ENCODE measurements around the gene NSG1. TPM values are rescaled to one million over a fixed set of nuclear protein-coding genes. Genes with fewer than 3 reads are reported as not detected.

The NSG1 gene
- total RNA-seq, 3 donors from 2014 or later (not counting 1 experiment from before 2014, with no cell fraction given), result 1.2 to 5.8 TPM; not detected in 1

- no peak overlapping the region for H3K27ac Mint-ChIP-seq
- no peaks in the 10 kb centered on the region for H3K9me3 ChIP-seq (ENCODE audit: control insufficient read depth, insufficient read depth, low read length)
- ATAC-seq (no peak), DNase-seq (no peak)
- no peaks in the 10 kb centered on the region for H3K27me3 ChIP-seq (ENCODE audit: control insufficient read depth, insufficient read depth, low read length)
- no peak overlapping the region for H3K27ac ChIP-seq (ENCODE audit: low read length)
- no peak for TF ChIP-seq CTCF (IDR thresholded peaks at IDR 0.05)
- WGBS (ENCODE audit: insufficient coverage), result 92% methylated on average over 5 of the region's 5 CpGs
- H3K36me3 ChIP-seq (ENCODE audit: control insufficient read depth, insufficient read depth, low read length), result peaks cover 30% of the 10 kb centered on the region
- no peaks in the 10 kb centered on the region for H3K27me3 Mint-ChIP-seq (ENCODE audit: low read depth in 2 of 2)
- H3K9me3 Mint-ChIP-seq, result no peaks in the 10 kb centered on the region
- H3K4me3 ChIP-seq (ENCODE audit: low read length), result no peak overlapping the region
- no peak overlapping the region for H3K4me3 Mint-ChIP-seq
- H3K4me1 Mint-ChIP-seq, result peaks cover 19 to 27% of the 10 kb centered on the region in 2 donors
- H3K36me3 Mint-ChIP-seq, result no peaks in the 10 kb centered on the region
- intact Hi-C loops (cut with micrococcal nuclease), result no loop called here
- H3K4me1 ChIP-seq (ENCODE audit: control insufficient read depth, insufficient read depth, low read length), result peaks cover 18% of the 10 kb centered on the region
Observed at GRCh38 chr4:4457803-4458553, 71.1 kb downstream of the NSG1 start.

DNA sequence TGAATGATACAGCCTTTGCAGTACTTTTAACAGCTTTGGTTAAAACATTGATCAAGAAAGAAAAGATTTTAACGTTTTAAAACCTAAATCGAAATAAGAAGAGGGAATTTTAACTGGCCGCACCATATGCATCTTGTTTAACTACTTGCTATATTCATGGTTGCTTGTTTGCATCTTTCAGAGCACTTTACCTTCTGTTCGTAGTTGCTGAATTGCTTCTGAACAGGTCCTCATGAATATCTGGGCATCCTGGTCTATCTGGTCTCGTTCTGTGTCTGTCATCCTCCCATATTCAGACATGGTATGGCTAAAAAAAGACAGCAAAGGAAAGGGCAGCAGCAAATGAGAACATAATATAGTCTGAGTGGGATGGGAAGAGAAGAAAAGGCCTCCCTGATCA is 72.3 kb downstream of the NSG1 start:
- intact Hi-C loops (cut with micrococcal nuclease), result no loop called here
- Mint-ChIP-seq H3K4me3 (no peak overlapping the region), H3K9me3 (no peaks in the 10 kb centered on the region), H3K4me1 (peaks cover 19 to 27% of the 10 kb centered on the region in 2 donors), H3K36me3 (no peaks in the 10 kb centered on the region), H3K27me3 (ENCODE audit: low read depth in 2 of 2) (no peaks in the 10 kb centered on the region), H3K27ac (no peak overlapping the region)
- Histone ChIP-seq H3K4me1 (ENCODE audit: control insufficient read depth, insufficient read depth, low read length) (peaks cover 18% of the 10 kb centered on the region), H3K36me3 (ENCODE audit: control insufficient read depth, insufficient read depth, low read length) (peaks cover 27% of the 10 kb centered on the region), H3K4me3 (ENCODE audit: low read length) (no peak overlapping the region), H3K9me3 (ENCODE audit: control insufficient read depth, insufficient read depth, low read length) (no peaks in the 10 kb centered on the region), H3K27ac (ENCODE audit: low read length) (no peak overlapping the region), H3K27me3 (ENCODE audit: control insufficient read depth, insufficient read depth, low read length) (no peaks in the 10 kb centered on the region)
- ATAC-seq (no peak), DNase-seq (no peak)
- TF ChIP-seq CTCF (IDR thresholded peaks at IDR 0.05), result no peak
- WGBS (ENCODE audit: insufficient coverage), result over 99% methylated on average over 5 of the region's 5 CpGs

GRCh38 chr4:4460759-4461158 is 73.9 kb downstream of the NSG1 start:
- Mint-ChIP-seq H3K27ac (peak overlapping the region in 1 of 2 donors; percentile 86), H3K4me3 (no peak overlapping the region), H3K4me1 (peaks cover 26 to 27% of the 10 kb centered on the region in 2 donors), H3K27me3 (ENCODE audit: low read depth in 2 of 2) (no peaks in the 10 kb centered on the region), H3K36me3 (peaks cover 12% of the 10 kb centered on the region), H3K9me3 (no peaks in the 10 kb centered on the region)
- no peak for DNase-seq
- no peak for ATAC-seq
- TF ChIP-seq CTCF (IDR thresholded peaks at IDR 0.05), result no peak
- Histone ChIP-seq H3K36me3 (ENCODE audit: control insufficient read depth, insufficient read depth, low read length) (peaks cover 19% of the 10 kb centered on the region), H3K4me3 (ENCODE audit: low read length) (no peak overlapping the region), H3K27ac (ENCODE audit: low read length) (no peak overlapping the region), H3K9me3 (ENCODE audit: control insufficient read depth, insufficient read depth, low read length) (no peaks in the 10 kb centered on the region), H3K4me1 (ENCODE audit: control insufficient read depth, insufficient read depth, low read length) (peaks cover 18% of the 10 kb centered on the region), H3K27me3 (ENCODE audit: control insufficient read depth, insufficient read depth, low read length) (no peaks in the 10 kb centered on the region)
- intact Hi-C loops (cut with micrococcal nuclease), result no loop called here
- WGBS (ENCODE audit: insufficient coverage), result 89% methylated on average over 5 of the region's 6 CpGs

GRCh38 chr4:4461178-4461577 is 74.3 kb downstream of the NSG1 start:
- no peak for ATAC-seq

More at GRCh38 chr4:4461178-4461577, 74.3 kb downstream of the NSG1 start:
- H3K4me3 ChIP-seq (ENCODE audit: low read length), result no peak overlapping the region
- H3K27me3 ChIP-seq (ENCODE audit: control insufficient read depth, insufficient read depth, low read length), result no peaks in the 10 kb centered on the region
- H3K9me3 ChIP-seq (ENCODE audit: control insufficient read depth, insufficient read depth, low read length), result no peaks in the 10 kb centered on the region
- DNase-seq, result no peak
- no peaks in the 10 kb centered on the region for H3K27me3 Mint-ChIP-seq (ENCODE audit: low read depth in 2 of 2)
- H3K27ac ChIP-seq (ENCODE audit: low read length), result peak overlapping the region; percentile 26
- H3K4me3 Mint-ChIP-seq, result no peak overlapping the region
- H3K4me1 ChIP-seq (ENCODE audit: control insufficient read depth, insufficient read depth, low read length), result peaks cover 18% of the 10 kb centered on the region
- H3K36me3 ChIP-seq (ENCODE audit: control insufficient read depth, insufficient read depth, low read length), result peaks cover 18% of the 10 kb centered on the region
- intact Hi-C loops (cut with micrococcal nuclease), result no loop called here
- H3K27ac Mint-ChIP-seq, result peak overlapping the region; percentile 86 to 92
- peaks cover 12% of the 10 kb centered on the region for H3K36me3 Mint-ChIP-seq
- H3K4me1 Mint-ChIP-seq, result peaks cover 26 to 30% of the 10 kb centered on the region in 2 donors
- no peaks in the 10 kb centered on the region for H3K9me3 Mint-ChIP-seq
- no peak for TF ChIP-seq CTCF (IDR thresholded peaks at IDR 0.05)
